Fibroblast of skin of right biceps (primary cell): ENCODE results near the gene SEPTIN10.

ENCODE experiments used
- DNase-seq: peaks from one replicate; pipeline ENCODE4 v3.0.0-alpha.2; 2013

Gene SEPTIN10

GRCh38 chr2:109521233-109522062, 92.3 kb downstream of the SEPTIN10 start:
- DNase-seq: no peak

- no peak for DNase-seq
Measured at GRCh38 chr2:109519513-109519912, 94.3 kb downstream of the SEPTIN10 start.

GRCh38 chr2:109517118-109517889, 96.5 kb downstream of the SEPTIN10 start:
- DNase-seq: no peak

- DNase-seq: peak; percentile 27
Measured at GRCh38 chr2:109516445-109517117, 97.2 kb downstream of the SEPTIN10 start.

- no peak for DNase-seq
Measured at GRCh38 chr2:109514857-109515256, 98.9 kb downstream of the SEPTIN10 start.

GRCh38 chr2:109513749-109514588, 99.8 kb downstream of the SEPTIN10 start:
- peak; percentile 84 for DNase-seq

- DNase-seq: no peak
Measured at GRCh38 chr2:109513230-109513629, 100.5 kb downstream of the SEPTIN10 start.

- no peak for DNase-seq
Measured at GRCh38 chr2:109512076-109512475, 101.7 kb downstream of the SEPTIN10 start.

- no peak for DNase-seq
Measured at GRCh38 chr2:109511168-109511567, 102.6 kb downstream of the SEPTIN10 start.

- DNase-seq: peak; percentile 70
Measured at GRCh38 chr2:109510136-109511028, 103.4 kb downstream of the SEPTIN10 start.

- DNase-seq: no peak
Measured at GRCh38 chr2:109508556-109508955, 105.2 kb downstream of the SEPTIN10 start.

- no peak for DNase-seq
Measured at GRCh38 chr2:109507828-109508227, 105.9 kb downstream of the SEPTIN10 start.

- DNase-seq: no peak
Measured at GRCh38 chr2:109507217-109507616, 106.5 kb downstream of the SEPTIN10 start.

GRCh38 chr2:109503191-109503590, 110.6 kb downstream of the SEPTIN10 start:
- DNase-seq: no peak

- no peak for DNase-seq
Measured at GRCh38 chr2:109501461-109501860, 112.3 kb downstream of the SEPTIN10 start.

GRCh38 chr2:109500910-109501309, 112.9 kb downstream of the SEPTIN10 start:
- DNase-seq: no peak

GRCh38 chr2:109499566-109499965, 114.2 kb downstream of the SEPTIN10 start:
- DNase-seq: no peak

- DNase-seq: no peak
Measured at GRCh38 chr2:109498906-109499305, 114.9 kb downstream of the SEPTIN10 start.

- DNase-seq: no peak
Measured at GRCh38 chr2:109497911-109498870, 115.6 kb downstream of the SEPTIN10 start.

- peak; percentile 85 for DNase-seq
Measured at GRCh38 chr2:109497463-109497862, 116.3 kb downstream of the SEPTIN10 start.
